GM23338 (cell line): ENCODE measurements around the gene CCDC92B.

Experiments used
- CREB1 ChIP-seq: fragments of 250-450 bp; sonication (Bioruptor Pico); IDR thresholded peaks from 2 replicates; pipeline ENCODE4 v1.5.0; 2020; ENCODE audit warnings: low read depth, mild to moderate bottlenecking, moderate library complexity
- EZH2 ChIP-seq: fragments of 200-600 bp; sonication (generic); IDR thresholded peaks from one replicate; pipeline ENCODE4 v1.8.0; 2017; ENCODE audit warnings: antibody characterized with exemption, mild to moderate bottlenecking, low read depth; ENCODE audit not compliant: unreplicated experiment
- EZH2phosphoT487 ChIP-seq: fragments of 200-600 bp; sonication (generic); IDR thresholded peaks from one replicate; pipeline ENCODE4 v1.8.1; 2018; ENCODE audit warnings: antibody characterized with exemption; ENCODE audit not compliant: unreplicated experiment
- POLR2AphosphoS5 ChIP-seq: IDR thresholded peaks from 2 replicates; pipeline ENCODE4 v1.6.1; 2016; ENCODE audit warnings: antibody characterized with exemption, low read depth
- REST ChIP-seq: IDR thresholded peaks from one replicate; pipeline ENCODE4 v1.6.1; 2018; ENCODE audit warnings: antibody characterized with exemption; ENCODE audit not compliant: unreplicated experiment
- ZNF331 ChIP-seq: fragments of 250-450 bp; sonication (Bioruptor Pico); IDR thresholded peaks from 2 replicates; pipeline ENCODE4 v1.5.0; 2020; ENCODE audit warnings: low read depth, mild to moderate bottlenecking, moderate library complexity
- ZNF462 ChIP-seq: fragments of 250-450 bp; sonication (Bioruptor Pico); IDR thresholded peaks from 2 replicates; pipeline ENCODE4 v1.5.0; 2020; ENCODE audit warnings: mild to moderate bottlenecking, moderate library complexity
- TF ChIP-seq, protein P1 (sequence below), 2 experiments: fragments of 200-600 bp in 1 of 2; sonication (generic) in 1 of 2; conservative IDR thresholded peaks; 2 replicates each; pipeline versions ENCODE4 v1.5.1 to v1.6.1; 2016 to 2017; ENCODE audit warnings: antibody characterized with exemption in 2 of 2, low read depth in 2 of 2, mild to moderate bottlenecking in 2 of 2, moderate library complexity in 1 of 2
- TF ChIP-seq, protein P2 (sequence below): IDR thresholded peaks from 2 replicates; pipeline ENCODE4 v1.6.1; 2016; ENCODE audit warnings: antibody characterized with exemption

DNA sequence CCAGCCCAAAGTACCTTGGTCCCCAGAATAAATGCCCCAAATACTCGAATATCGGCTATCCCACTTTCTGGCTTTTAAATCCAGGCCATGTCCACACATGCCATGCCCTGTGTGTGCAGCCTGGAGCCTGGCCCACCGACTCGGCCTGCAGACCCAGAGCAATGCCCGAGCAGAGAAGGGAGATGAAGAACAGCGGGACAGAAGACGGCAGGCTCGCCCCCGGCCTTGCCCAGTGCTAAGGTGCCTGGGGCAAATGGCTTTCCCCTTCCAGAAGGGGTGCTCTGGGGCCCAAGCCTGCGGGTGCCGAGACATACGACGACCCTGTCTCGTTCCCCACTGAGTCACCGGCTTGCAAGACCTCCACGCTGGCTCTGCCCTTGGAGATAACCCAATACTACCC, 45.8 kb downstream of the CCDC92B start:
- TF ChIP-seq, protein P1, sequence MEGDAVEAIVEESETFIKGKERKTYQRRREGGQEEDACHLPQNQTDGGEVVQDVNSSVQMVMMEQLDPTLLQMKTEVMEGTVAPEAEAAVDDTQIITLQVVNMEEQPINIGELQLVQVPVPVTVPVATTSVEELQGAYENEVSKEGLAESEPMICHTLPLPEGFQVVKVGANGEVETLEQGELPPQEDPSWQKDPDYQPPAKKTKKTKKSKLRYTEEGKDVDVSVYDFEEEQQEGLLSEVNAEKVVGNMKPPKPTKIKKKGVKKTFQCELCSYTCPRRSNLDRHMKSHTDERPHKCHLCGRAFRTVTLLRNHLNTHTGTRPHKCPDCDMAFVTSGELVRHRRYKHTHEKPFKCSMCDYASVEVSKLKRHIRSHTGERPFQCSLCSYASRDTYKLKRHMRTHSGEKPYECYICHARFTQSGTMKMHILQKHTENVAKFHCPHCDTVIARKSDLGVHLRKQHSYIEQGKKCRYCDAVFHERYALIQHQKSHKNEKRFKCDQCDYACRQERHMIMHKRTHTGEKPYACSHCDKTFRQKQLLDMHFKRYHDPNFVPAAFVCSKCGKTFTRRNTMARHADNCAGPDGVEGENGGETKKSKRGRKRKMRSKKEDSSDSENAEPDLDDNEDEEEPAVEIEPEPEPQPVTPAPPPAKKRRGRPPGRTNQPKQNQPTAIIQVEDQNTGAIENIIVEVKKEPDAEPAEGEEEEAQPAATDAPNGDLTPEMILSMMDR (conservative IDR thresholded peaks at IDR 0.05; ENCODE audit: low read depth in 2 of 2): no peak
- TF ChIP-seq REST: no peak
- no peak for TF ChIP-seq POLR2AphosphoS5
- TF ChIP-seq, protein P2, sequence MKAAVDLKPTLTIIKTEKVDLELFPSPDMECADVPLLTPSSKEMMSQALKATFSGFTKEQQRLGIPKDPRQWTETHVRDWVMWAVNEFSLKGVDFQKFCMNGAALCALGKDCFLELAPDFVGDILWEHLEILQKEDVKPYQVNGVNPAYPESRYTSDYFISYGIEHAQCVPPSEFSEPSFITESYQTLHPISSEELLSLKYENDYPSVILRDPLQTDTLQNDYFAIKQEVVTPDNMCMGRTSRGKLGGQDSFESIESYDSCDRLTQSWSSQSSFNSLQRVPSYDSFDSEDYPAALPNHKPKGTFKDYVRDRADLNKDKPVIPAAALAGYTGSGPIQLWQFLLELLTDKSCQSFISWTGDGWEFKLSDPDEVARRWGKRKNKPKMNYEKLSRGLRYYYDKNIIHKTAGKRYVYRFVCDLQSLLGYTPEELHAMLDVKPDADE: no peak
- no peak for TF ChIP-seq EZH2phosphoT487
- no peak for TF ChIP-seq CREB1 (CRISPR knock-in tag)
- TF ChIP-seq ZNF462: no peak
- TF ChIP-seq EZH2: no peak
- no peak for TF ChIP-seq ZNF331 (CRISPR knock-in tag)
